Mammary microvascular endothelial cell (primary cell): ENCODE measurements around the gene CCL5. TPM values are rescaled to one million over a fixed set of nuclear protein-coding genes. Genes with fewer than 3 reads are reported as not detected.

ENCODE experiments used
- total RNA-seq: library from RNA; depleted of rRNA; stranded (reverse); fragments of >200 nt; gene quantifications from 2 replicates; pipeline ENCODE4 v1.2.3, GENCODE V29; 2015

CCL5 gene
- 4.7 and 5.0 TPM in 2 replicates for total RNA-seq

GRCh38 chr17:35879773-35880654 is at the start of gene CCL5:
Gene CCL5, minus strand, starts transcription at chr17:35880360.

GRCh38 chr17:35868737-35869136 is 11.4 kb downstream of the CCL5 start, which contains the start of gene HEATR9:
Gene HEATR9, minus strand, starts transcription at chr17:35868891. Its CDS starts 149 bp downstream, at chr17:35868742.

Other genes starting within 250 kb of the CCL5 start
- gene RASL10B, start 148.7 kb downstream of the CCL5 start, total RNA-seq: 0.07 TPM in 1 of 2 replicates, not detected in the other
- gene GAS2L2, start 127.1 kb downstream of the CCL5 start, total RNA-seq: not detected in 2 replicates
- not detected in 2 replicates for gene C17orf50, start 119.5 kb downstream of the CCL5 start, total RNA-seq
- 0.07 and 0.44 TPM in 2 replicates for gene MMP28, start 84.7 kb downstream of the CCL5 start, total RNA-seq
- 21.8 and 28.8 TPM in 2 replicates for gene TAF15, start 70.9 kb downstream of the CCL5 start, total RNA-seq
- not detected in 2 replicates for gene HEATR9, start 11.5 kb downstream of the CCL5 start, total RNA-seq
- 0.20 and 0.80 TPM in 2 replicates for gene RDM1, start 50.4 kb upstream of the CCL5 start, total RNA-seq
- gene LYZL6, start 63.4 kb upstream of the CCL5 start, total RNA-seq: not detected in 2 replicates
- not detected in 2 replicates for gene CCL16, start 101.1 kb upstream of the CCL5 start, total RNA-seq
- 0.80 and 4.8 TPM in 2 replicates for gene CCL14, start 106.4 kb upstream of the CCL5 start, total RNA-seq
- not detected in 2 replicates for gene CCL15, start 121.2 kb upstream of the CCL5 start, total RNA-seq
- gene CCL23, start 137.6 kb upstream of the CCL5 start, total RNA-seq: not detected in 2 replicates
- gene CCL18, start 183.9 kb upstream of the CCL5 start, total RNA-seq: not detected in 2 replicates
- not detected in 2 replicates for gene CCL3, start 209.8 kb upstream of the CCL5 start, total RNA-seq
- gene CCL4, start 223.5 kb upstream of the CCL5 start, total RNA-seq: not detected in 2 replicates